Measurements from ENCODE around the gene CENPH. TPM values are rescaled to one million over a fixed set of nuclear protein-coding genes. Genes with fewer than 3 reads are reported as not detected.
"Not testable (repeated sequence)": the region's sequence is repeated elsewhere in the genome, so short reads cannot be mapped to it uniquely, and the experiment has no call there.

CENPH gene
- total RNA-seq, 1 experiment from 2014 or later, result 21.9 TPM

GRCh38 chr5:69220833-69221232 lies 31.4 kb downstream of the CENPH start:
- CTCF ChIA-PET; H3K9me3 Mint-ChIP-seq (ENCODE audit: unreplicated experiment); H3K27me3 Mint-ChIP-seq (ENCODE audit: insufficient read depth, unreplicated experiment); BruUV-seq (replicated peaks); DNase-seq (ENCODE audit: unreplicated experiment); H3K27ac Mint-ChIP-seq (ENCODE audit: low read depth, unreplicated experiment); intact Hi-C loops (cut with micrococcal nuclease); H3K4me3 Mint-ChIP-seq (ENCODE audit: unreplicated experiment): not testable (repeated sequence)
- H3K4me1 Mint-ChIP-seq (ENCODE audit: insufficient read depth, unreplicated experiment), result peaks cover 11% of the 10 kb centered on the region
- peaks cover 22% of the 10 kb centered on the region for H3K36me3 Mint-ChIP-seq (ENCODE audit: insufficient read depth, unreplicated experiment)
- POLR2A ChIA-PET, result interaction anchor here (2.1 to 4.5 kb wide), 2 partner anchors 13 to 14 kb away, joined by 10 to 63 read pairs; partner anchors contain the start of gene CDK7

DNA sequence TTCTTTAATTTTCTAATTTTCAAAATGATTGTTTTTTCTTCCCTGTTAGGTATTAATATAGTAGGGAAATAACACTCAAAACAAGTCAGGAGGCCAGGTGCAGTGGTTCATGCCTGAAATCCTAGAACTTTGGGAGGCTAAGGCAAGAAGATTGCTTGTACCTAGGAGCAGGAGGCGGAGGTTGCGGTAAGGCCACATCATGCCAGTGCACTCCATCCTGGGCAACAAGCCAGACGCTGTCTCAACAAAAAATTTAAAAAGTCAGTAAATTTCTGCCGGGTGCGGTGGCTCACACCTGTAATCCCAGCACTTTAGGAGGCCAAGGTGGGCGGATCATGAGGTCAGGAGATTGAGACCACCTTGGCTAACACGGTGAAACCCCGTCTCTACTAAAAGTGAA lies 35.1 kb downstream of the CENPH start:
- no peak for DNase-seq (ENCODE audit: unreplicated experiment)
- Mint-ChIP-seq H3K9me3 (ENCODE audit: unreplicated experiment) (no peaks in the 10 kb centered on the region), H3K4me3 (ENCODE audit: unreplicated experiment) (no peak overlapping the region), H3K36me3 (ENCODE audit: insufficient read depth, unreplicated experiment) (peaks cover 29% of the 10 kb centered on the region), H3K27ac (ENCODE audit: low read depth, unreplicated experiment) (no peak overlapping the region), H3K4me1 (ENCODE audit: insufficient read depth, unreplicated experiment) (peaks cover 6% of the 10 kb centered on the region), H3K27me3 (ENCODE audit: insufficient read depth, unreplicated experiment) (no peaks in the 10 kb centered on the region)
- BruUV-seq (replicated peaks), result no TSS peak
- POLR2A ChIA-PET, result no interaction called here
- CTCF ChIA-PET, result interaction anchor here (0.9 kb wide), 1 partner anchor 182 kb away, joined by 4 read pairs; no protein-coding TSS in a partner anchor
- intact Hi-C loops (cut with micrococcal nuclease), result no loop called here
- TF ChIP-seq, protein P1, sequence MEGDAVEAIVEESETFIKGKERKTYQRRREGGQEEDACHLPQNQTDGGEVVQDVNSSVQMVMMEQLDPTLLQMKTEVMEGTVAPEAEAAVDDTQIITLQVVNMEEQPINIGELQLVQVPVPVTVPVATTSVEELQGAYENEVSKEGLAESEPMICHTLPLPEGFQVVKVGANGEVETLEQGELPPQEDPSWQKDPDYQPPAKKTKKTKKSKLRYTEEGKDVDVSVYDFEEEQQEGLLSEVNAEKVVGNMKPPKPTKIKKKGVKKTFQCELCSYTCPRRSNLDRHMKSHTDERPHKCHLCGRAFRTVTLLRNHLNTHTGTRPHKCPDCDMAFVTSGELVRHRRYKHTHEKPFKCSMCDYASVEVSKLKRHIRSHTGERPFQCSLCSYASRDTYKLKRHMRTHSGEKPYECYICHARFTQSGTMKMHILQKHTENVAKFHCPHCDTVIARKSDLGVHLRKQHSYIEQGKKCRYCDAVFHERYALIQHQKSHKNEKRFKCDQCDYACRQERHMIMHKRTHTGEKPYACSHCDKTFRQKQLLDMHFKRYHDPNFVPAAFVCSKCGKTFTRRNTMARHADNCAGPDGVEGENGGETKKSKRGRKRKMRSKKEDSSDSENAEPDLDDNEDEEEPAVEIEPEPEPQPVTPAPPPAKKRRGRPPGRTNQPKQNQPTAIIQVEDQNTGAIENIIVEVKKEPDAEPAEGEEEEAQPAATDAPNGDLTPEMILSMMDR (IDR thresholded peaks at IDR 0.05; ENCODE audit: unreplicated experiment), result no peak

DNA sequence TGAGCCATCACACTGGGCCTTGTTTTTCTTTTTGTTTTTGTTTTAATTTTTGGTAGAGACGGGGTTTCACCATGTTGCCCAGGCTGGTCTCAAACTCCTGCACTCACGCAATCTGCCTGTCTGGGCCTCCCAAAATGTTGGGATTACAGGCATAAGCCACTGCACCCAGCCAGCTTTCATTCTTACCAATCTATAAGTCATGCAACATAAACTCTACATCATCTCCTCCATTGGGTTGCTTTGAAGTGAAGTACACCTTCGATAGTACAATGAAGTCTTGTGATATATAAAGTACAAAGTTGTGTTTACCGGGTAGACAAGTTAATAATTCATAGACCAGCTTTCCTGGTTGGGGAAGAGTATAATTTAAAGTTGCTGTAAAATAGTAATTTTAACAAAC lies 36.5 kb downstream of the CENPH start:
- peaks cover 6% of the 10 kb centered on the region for H3K4me1 Mint-ChIP-seq (ENCODE audit: insufficient read depth, unreplicated experiment)
- H3K4me3 Mint-ChIP-seq (ENCODE audit: unreplicated experiment), result no peak overlapping the region
- no peaks in the 10 kb centered on the region for H3K9me3 Mint-ChIP-seq (ENCODE audit: unreplicated experiment)
- H3K27me3 Mint-ChIP-seq (ENCODE audit: insufficient read depth, unreplicated experiment), result no peaks in the 10 kb centered on the region
- peaks cover 34% of the 10 kb centered on the region for H3K36me3 Mint-ChIP-seq (ENCODE audit: insufficient read depth, unreplicated experiment)
- BruUV-seq (replicated peaks), result no TSS peak
- POLR2A ChIA-PET, result interaction anchor here (1.0 kb wide), 1 partner anchor 8 kb away, joined by 4 read pairs; a partner anchor contains a TSS
- TF ChIP-seq, protein P1 (IDR thresholded peaks at IDR 0.05; ENCODE audit: unreplicated experiment), result no peak
- CTCF ChIA-PET, result no interaction called here
- DNase-seq (ENCODE audit: unreplicated experiment), result no peak
- H3K27ac Mint-ChIP-seq (ENCODE audit: low read depth, unreplicated experiment), result no peak overlapping the region
- intact Hi-C loops (cut with micrococcal nuclease), result no loop called here

GRCh38 chr5:69230181-69230580 lies 40.8 kb downstream of the CENPH start:
- ChIA-PET POLR2A (interaction anchor here (1.2 to 3.0 kb wide), 2 partner anchors 12 to 136 kb away, joined by 3 to 12 read pairs; partner anchors contain the start of gene SLC30A5), CTCF (no interaction called here)
- no TSS peak for BruUV-seq (replicated peaks)
- TF ChIP-seq, protein P1 (IDR thresholded peaks at IDR 0.05; ENCODE audit: unreplicated experiment), result no peak
- Mint-ChIP-seq H3K36me3 (ENCODE audit: insufficient read depth, unreplicated experiment) (peaks cover 25% of the 10 kb centered on the region), H3K27me3 (ENCODE audit: insufficient read depth, unreplicated experiment) (no peaks in the 10 kb centered on the region), H3K27ac (ENCODE audit: low read depth, unreplicated experiment) (no peak overlapping the region), H3K9me3 (ENCODE audit: unreplicated experiment) (no peaks in the 10 kb centered on the region), H3K4me3 (ENCODE audit: unreplicated experiment) (no peak overlapping the region), H3K4me1 (ENCODE audit: insufficient read depth, unreplicated experiment) (peaks cover 9% of the 10 kb centered on the region)
- no peak for DNase-seq (ENCODE audit: unreplicated experiment)
- intact Hi-C loops (cut with micrococcal nuclease), result loop anchor here (10.0 kb wide), 1 partner anchor 65 kb away; the partner anchor contains the start of gene CCNB1

Measured in MCF 10A (cell line).